H1 (cell line): ENCODE results near the gene MAN2A1. TPM values are rescaled to one million over a fixed set of nuclear protein-coding genes. Genes with fewer than 3 reads are reported as not detected.

Source experiments
- CBX8 ChIP-seq: fragments of 300-800, 300-1000 bp; sonication (generic); IDR thresholded peaks from 2 replicates; pipeline ENCODE4 v1.7.1; 2016; ENCODE audit warnings: low read depth, low read length, borderline replicate concordance
- CHD2 ChIP-seq: IDR thresholded peaks from 2 replicates; pipeline ENCODE4 v1.6.1; 2012; ENCODE audit warnings: low read length, improper control_type of control experiment
- CHD7 ChIP-seq: fragments of 300-600 bp; sonication (generic); IDR thresholded peaks from 2 replicates; pipeline ENCODE4 v1.7.1; 2012; ENCODE audit warnings: low read length, moderate library complexity, mild to moderate bottlenecking, inconsistent platforms; ENCODE audit not compliant: insufficient replicate concordance
- EZH2 ChIP-seq: fragments of 200-600 bp; sonication (generic); IDR thresholded peaks from 2 replicates; pipeline ENCODE4 v1.7.1; 2012; ENCODE audit warnings: low read depth, mild to moderate bottlenecking, moderate library complexity, low read length, inconsistent platforms; ENCODE audit not compliant: severe bottlenecking
- HDAC6 ChIP-seq: IDR thresholded peaks from one replicate; pipeline ENCODE4 v1.7.1; 2012; ENCODE audit warnings: low read depth, mild to moderate bottlenecking, inconsistent platforms, low read length, moderate library complexity
- KDM4A ChIP-seq: IDR thresholded peaks from one replicate; pipeline ENCODE4 v1.7.1; 2012; ENCODE audit warnings: low read depth, mild to moderate bottlenecking, moderate library complexity, low read length, inconsistent platforms; ENCODE audit not compliant: severe bottlenecking
- MAX ChIP-seq: IDR thresholded peaks from 2 replicates; pipeline ENCODE4 v1.6.1; 2012; ENCODE audit warnings: inconsistent platforms
- PHF8 ChIP-seq: fragments of 200-600 bp; sonication (generic); conservative IDR thresholded peaks from 2 replicates; pipeline ENCODE4 v1.7.1; 2012; ENCODE audit warnings: low read depth, mild to moderate bottlenecking, inconsistent platforms, low read length, moderate library complexity
- TBP ChIP-seq: IDR thresholded peaks from 2 replicates; pipeline ENCODE4 v1.6.1; 2011; ENCODE audit warnings: low read depth, low read length, improper control_type of control experiment
- ZNF274 ChIP-seq: IDR thresholded peaks from 2 replicates; pipeline ENCODE4 v1.7.0; 2012; ENCODE audit warnings: low read length, borderline replicate concordance; ENCODE audit errors: extremely low read depth
- polyA plus RNA-seq, 7 experiments: library from polyadenylated mRNA; depleted of rRNA in 3 of 7; stranded (reverse) in 5 of 7; unstranded in 2 of 7; fragments of >200 nt in 5 of 7; fragments of 200-250 nt in 2 of 7; gene quantifications; 1 replicate in 5 of 7; 2 replicates in 1 of 7; 4 replicates in 1 of 7; pipeline versions ENCODE4 v1.2.1 to v1.2.3, GENCODE V29; 2011 to 2013; ENCODE audit warnings: missing spikeins in 2 of 7, mixed read lengths in 2 of 7
- total RNA-seq: library from RNA; stranded (reverse); fragmentation: NEBNext Ultra II Directional; extraction: Animal tissue kit (Norgen Biotek cat#: 25700); gene quantifications from 2 replicates; pipeline ENCODE4 v1.2.1, GENCODE V29; 2021
- TF ChIP-seq, protein P1 (sequence below): IDR thresholded peaks from 2 replicates; pipeline ENCODE4 v1.6.1; 2012; ENCODE audit warnings: inconsistent platforms

The MAN2A1 gene
- total and polyA plus RNA-seq, 2 of the 8 experiments (the other 6 are each of a cell fraction or from before 2014, with no cell fraction given) = 29.1 to 102 TPM

DNA sequence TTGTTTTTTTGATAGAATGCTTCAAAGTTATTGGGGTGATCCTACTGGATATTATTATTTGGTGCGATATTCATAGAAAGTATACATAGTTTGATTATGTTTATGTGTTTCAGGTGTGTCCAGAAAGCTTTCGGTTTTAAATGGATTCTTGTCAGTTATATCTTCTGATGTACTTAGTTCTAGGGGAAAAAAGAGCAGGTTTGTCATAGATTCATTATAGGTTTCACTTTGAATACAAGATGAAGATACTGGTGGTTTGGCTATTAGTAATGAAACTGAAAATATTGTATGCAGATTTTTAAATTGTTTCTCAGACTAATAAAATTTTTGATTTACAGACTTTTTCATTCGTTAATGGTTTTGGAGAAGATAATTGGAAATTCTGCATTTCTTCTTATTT lies 98.9 kb downstream of the MAN2A1 start (continued):
- TF ChIP-seq CHD7 = no peak
- no peak for TF ChIP-seq EZH2
- TF ChIP-seq PHF8 = no peak
- TF ChIP-seq MAX = no peak
- TF ChIP-seq HDAC6 = no peak
- TF ChIP-seq CBX8 = no peak
- TF ChIP-seq, protein P1, sequence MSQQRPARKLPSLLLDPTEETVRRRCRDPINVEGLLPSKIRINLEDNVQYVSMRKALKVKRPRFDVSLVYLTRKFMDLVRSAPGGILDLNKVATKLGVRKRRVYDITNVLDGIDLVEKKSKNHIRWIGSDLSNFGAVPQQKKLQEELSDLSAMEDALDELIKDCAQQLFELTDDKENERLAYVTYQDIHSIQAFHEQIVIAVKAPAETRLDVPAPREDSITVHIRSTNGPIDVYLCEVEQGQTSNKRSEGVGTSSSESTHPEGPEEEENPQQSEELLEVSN = no peak
- no peak for TF ChIP-seq CHD2
- TF ChIP-seq TBP = no peak
- TF ChIP-seq ZNF274 = no peak
- no peak for TF ChIP-seq KDM4A
